Placental pericyte (primary cell): ENCODE data around the gene RNU1-4. TPM values are rescaled to one million over a fixed set of nuclear protein-coding genes. Genes with fewer than 3 reads are reported as not detected.

Source experiments
- small RNA-seq: library from RNA; depleted of rRNA; stranded (forward); fragments of <200 nt; gene quantifications from one replicate; pipeline ENCODE3, GENCODE V24; 2012; ENCODE audit warnings: low replicate concordance
- total RNA-seq: library from RNA; depleted of rRNA; stranded (reverse); fragments of >200 nt; gene quantifications from 2 replicates; pipeline ENCODE4 v1.2.3, GENCODE V29; 2012

RNU1-4 gene
- total RNA-seq = under 0.01 TPM in 2 replicates

DNA sequence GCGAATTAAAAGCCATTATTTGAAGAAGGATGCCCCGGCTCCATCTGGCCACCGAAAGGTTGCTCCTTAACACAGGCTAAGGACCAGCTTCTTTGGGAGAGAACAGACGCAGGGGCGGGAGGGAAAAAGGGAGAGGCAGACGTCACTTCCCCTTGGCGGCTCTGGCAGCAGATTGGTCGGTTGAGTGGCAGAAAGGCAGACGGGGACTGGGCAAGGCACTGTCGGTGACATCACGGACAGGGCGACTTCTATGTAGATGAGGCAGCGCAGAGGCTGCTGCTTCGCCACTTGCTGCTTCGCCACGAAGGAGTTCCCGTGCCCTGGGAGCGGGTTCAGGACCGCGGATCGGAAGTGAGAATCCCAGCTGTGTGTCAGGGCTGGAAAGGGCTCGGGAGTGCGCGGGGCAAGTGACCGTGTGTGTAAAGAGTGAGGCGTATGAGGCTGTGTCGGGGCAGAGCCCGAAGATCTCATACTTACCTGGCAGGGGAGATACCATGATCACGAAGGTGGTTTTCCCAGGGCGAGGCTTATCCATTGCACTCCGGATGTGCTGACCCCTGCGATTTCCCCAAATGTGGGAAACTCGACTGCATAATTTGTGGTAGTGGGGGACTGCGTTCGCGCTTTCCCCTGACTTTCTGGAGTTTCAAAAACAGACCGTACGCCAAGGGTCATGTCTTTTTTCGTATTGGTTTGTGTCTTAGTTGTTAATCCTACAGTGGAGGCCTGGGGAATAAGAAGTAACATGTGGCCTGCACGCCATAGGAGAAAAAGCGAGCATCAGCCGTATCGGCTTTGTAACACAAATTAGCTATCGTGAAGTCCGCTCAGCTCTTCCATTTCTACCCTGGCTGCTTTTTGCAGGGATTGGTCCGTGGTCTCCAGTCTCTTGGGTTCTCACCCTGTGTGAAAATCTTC lies at the start of gene RNU1-4:
TSS of gene RNU1-4 (plus strand) at position 470 of the 918 bp plus-strand sequence.

Small RNA genes lying within 50 kb of the gene (small RNA-seq; reads per million reads assigned to genes)
- not detected for gene RNU1-4

Other genes starting within 250 kb of the RNU1-4 start
- under 0.01 TPM in 2 replicates for gene RNU1-1, start 226.2 kb upstream of the RNU1-4 start, total RNA-seq
- gene NBPF1, start 127.0 kb upstream of the RNU1-4 start, total RNA-seq = 31.9 and 164 TPM in 2 replicates
- gene RNU1-3, start 73.6 kb upstream of the RNU1-4 start, total RNA-seq = under 0.01 TPM in 2 replicates
- under 0.01 TPM in 2 replicates for gene RNU1-2, start 155.5 kb downstream of the RNU1-4 start, total RNA-seq
- gene CROCC, start 181.4 kb downstream of the RNU1-4 start, total RNA-seq = 21.2 and 35.4 TPM in 2 replicates
- 11.4 and 63.1 TPM in 2 replicates for gene MFAP2, start 240.1 kb downstream of the RNU1-4 start, total RNA-seq